Measurements from ENCODE around the gene DLG4. TPM values are rescaled to one million over a fixed set of nuclear protein-coding genes. Genes with fewer than 3 reads are reported as not detected.
"Not testable (repeated sequence)": the region's sequence is repeated elsewhere in the genome, so short reads cannot be mapped to it uniquely, and the experiment has no call there.

The DLG4 gene
- total and polyA plus RNA-seq, 3 donors from 2014 or later = 26.3 to 49.8 (median 45.9) TPM

GRCh38 chr17:7184647-7185046 lies 35.0 kb downstream of the DLG4 start:
- Histone ChIP-seq H3K9me3 (no peaks in the 10 kb centered on the region), H3K4me3 (no peak overlapping the region), H3K27me3 (no peaks in the 10 kb centered on the region), H3K4me1 (no peaks in the 10 kb centered on the region), H3K27ac (no peak overlapping the region), H3K36me3 (ENCODE audit: low read depth, missing control alignments) (no peaks in the 10 kb centered on the region)
- intact Hi-C loops (cut with DNase I; ENCODE audit: low total_unique reads) = no loop called here
- no peak for DNase-seq
- TF ChIP-seq CTCF (IDR thresholded peaks at IDR 0.05) (no peak), POLR2A (IDR thresholded peaks at IDR 0.05) (no peak)
- 78 to 90% methylated on average over 6 of the region's 6 CpGs for WGBS, 2 donors

GRCh38 chr17:7184091-7184488 lies 35.5 kb downstream of the DLG4 start:
- TF ChIP-seq POLR2A (IDR thresholded peaks at IDR 0.05) (no peak), CTCF (IDR thresholded peaks at IDR 0.05) (no peak)
- intact Hi-C loops (cut with DNase I; ENCODE audit: low total_unique reads) = no loop called here
- no peaks in the 10 kb centered on the region for H3K27me3 ChIP-seq
- H3K4me3 ChIP-seq = no peak overlapping the region
- WGBS, 2 donors = 87 to 94% methylated on average over 6 to 14 of the region's 14 CpGs
- no peaks in the 10 kb centered on the region for H3K36me3 ChIP-seq (ENCODE audit: low read depth, missing control alignments)
- no peaks in the 10 kb centered on the region for H3K9me3 ChIP-seq
- no peak for DNase-seq
- no peaks in the 10 kb centered on the region for H3K4me1 ChIP-seq
- H3K27ac ChIP-seq = no peak overlapping the region

DNA sequence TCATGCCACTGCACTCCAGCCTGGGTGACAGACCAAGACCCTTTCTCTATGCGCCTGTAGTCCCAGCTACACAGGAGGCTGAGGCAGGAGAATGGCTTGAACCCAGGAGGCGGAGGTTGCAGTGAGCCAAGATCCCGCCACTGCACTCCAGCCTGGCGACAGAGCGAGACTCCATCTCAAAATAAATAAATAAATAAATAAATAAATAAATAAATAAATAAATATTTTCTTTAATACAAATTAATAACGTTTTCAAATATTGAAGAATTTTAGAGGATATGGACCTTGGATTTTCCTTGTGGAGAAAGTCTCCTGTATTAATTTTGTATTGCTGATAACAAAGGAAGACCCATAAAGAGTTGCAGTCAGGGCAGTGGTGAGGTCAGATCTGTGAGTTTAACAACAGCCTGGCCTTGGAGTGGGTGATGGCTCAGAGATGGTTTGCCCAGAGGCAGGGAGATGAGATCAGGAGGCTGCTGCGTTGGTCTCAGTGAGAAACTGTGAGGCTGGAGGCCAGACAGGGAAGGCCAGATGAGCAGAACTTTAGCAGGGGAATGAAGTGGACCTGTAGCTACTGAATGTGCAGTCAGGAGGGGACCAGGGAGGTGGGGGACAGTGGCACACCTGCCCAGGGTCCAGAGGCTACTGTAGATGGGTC lies 36.1 kb downstream of the DLG4 start:
- WGBS, 2 donors = 83 to 87% methylated on average over 7 of the region's 7 CpGs
- intact Hi-C loops (cut with DNase I; ENCODE audit: low total_unique reads) = no loop called here
- no peak for DNase-seq

DNA sequence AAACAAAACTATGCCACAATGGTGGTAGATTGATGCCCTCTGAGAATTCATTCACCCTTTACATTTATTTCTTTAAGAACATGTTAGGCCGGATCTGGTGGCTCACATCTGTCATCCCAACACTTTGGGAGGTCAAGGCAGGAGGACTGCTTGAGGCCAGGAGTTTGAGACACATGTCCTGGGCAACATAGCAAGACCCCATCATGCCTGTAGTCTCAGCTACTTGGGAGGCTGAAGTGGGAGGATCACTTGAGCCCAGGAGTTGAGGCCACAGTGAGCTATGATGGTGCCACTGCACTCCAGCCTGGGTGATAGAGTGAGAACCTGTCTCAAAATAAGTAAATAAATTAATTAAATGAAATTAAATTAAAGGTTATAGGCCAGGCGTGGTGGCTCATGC lies 37.5 kb downstream of the DLG4 start:
- H3K36me3 ChIP-seq (ENCODE audit: low read depth, missing control alignments); H3K4me1 ChIP-seq; H3K27ac ChIP-seq; DNase-seq; H3K27me3 ChIP-seq; H3K9me3 ChIP-seq; H3K4me3 ChIP-seq; intact Hi-C loops (cut with DNase I; ENCODE audit: low total_unique reads): not testable (repeated sequence)
- WGBS, 2 donors = 96 to 100% methylated on average over 2 of the region's 2 CpGs

More for the DNA sequence above, 36.1 kb downstream of the DLG4 start:
- H3K4me3 ChIP-seq = no peak overlapping the region
- H3K27me3 ChIP-seq = no peaks in the 10 kb centered on the region
- H3K36me3 ChIP-seq (ENCODE audit: low read depth, missing control alignments) = no peaks in the 10 kb centered on the region
- H3K4me1 ChIP-seq = no peaks in the 10 kb centered on the region
- TF ChIP-seq POLR2A (IDR thresholded peaks at IDR 0.05) (no peak), CTCF (IDR thresholded peaks at IDR 0.05) (no peak)
- no peak overlapping the region for H3K27ac ChIP-seq
- no peaks in the 10 kb centered on the region for H3K9me3 ChIP-seq

DNA sequence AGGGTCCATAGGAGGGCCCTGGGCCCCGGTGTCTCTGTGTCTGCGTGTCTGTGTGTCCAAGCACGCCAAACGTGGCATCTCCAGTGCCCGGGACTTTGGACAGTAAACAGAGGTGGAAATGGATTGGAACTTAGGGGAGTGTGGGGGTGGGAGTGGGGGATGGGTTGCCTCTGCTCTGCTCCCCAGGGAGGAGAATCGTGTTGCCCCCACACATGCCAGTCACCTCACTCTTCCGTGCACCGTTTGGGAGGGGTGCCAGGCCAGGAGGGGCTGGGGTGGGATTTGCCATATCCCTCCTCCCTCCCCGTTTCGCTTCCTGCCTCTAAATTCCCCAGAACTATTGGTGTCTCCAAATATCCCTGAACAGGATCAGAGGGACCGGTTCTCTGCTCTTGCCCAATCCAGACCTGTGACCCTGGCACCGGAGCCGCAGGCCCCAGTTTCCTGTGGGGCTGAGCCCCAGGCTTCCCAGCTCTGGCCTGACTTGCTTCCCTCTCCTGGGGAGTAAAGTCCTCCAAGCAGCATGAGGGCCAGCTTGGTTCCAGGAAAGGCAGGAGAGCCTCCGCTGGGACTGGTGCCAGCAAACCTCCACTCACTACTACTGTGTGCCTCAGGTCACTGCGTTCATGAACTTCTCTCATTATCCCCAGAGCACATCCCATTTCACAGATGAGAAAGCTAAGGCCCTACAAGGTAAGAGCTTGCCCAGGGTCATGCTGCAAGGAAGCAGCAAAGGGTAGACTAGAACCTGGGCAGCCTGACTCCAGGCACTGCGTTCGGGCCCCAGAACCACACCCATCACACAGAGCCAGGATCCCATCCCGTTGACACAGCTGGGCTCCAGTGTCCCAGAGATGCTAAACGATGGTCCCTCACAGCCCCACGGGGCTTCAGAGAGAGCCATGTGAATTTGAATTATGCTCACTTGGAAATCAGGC lies 40.0 kb downstream of the DLG4 start, which contains the start of gene ASGR1:
Gene ASGR1 (minus strand): TSS at position 54 of the 938 bp plus-strand sequence. CDS start 807 bp downstream, outside the sequence.
- 49 to 59% methylated on average over 18 of the region's 20 CpGs for WGBS, 2 donors
- intact Hi-C loops (cut with DNase I; ENCODE audit: low total_unique reads) = no loop called here
- TF ChIP-seq POLR2A (IDR thresholded peaks at IDR 0.05) (no peak), CTCF (IDR thresholded peaks at IDR 0.05) (no peak)
- peaks cover 12% of the 10 kb centered on the region for H3K4me1 ChIP-seq
- H3K9me3 ChIP-seq = no peaks in the 10 kb centered on the region
- H3K27me3 ChIP-seq = no peaks in the 10 kb centered on the region
- no peak for DNase-seq
- H3K4me3 ChIP-seq = peak within 1 kb of the TSS; percentile 21 to 42
- H3K27ac ChIP-seq = no peak within 1 kb of the TSS
- no peaks in the 10 kb centered on the region for H3K36me3 ChIP-seq (ENCODE audit: low read depth, missing control alignments)
